ENCODE results near the gene PPP6R2. TPM values are rescaled to one million over a fixed set of nuclear protein-coding genes. Genes with fewer than 3 reads are reported as not detected.

PPP6R2 gene
- total and polyA plus RNA-seq, 2 of the 8 experiments (the other 6 are each of a cell fraction or from before 2014, with no cell fraction given) = 25.0 to 32.2 TPM

- Histone ChIP-seq H3K9ac (replicated peaks in 1 of 4; ENCODE audit: extremely low read depth in 1 of 4, low read depth in 3 of 4, low read length in 3 of 4) (no peak overlapping the region), H2BK5ac (ENCODE audit: low read depth, low read length) (no peak overlapping the region), H4K8ac (ENCODE audit: extremely low read depth, insufficient read depth, low read length) (no peak overlapping the region; the same call in 1 of the 2 replicates), H2BK12ac (ENCODE audit: low read depth, low read length) (0 out of 2 replicates have a peak overlapping the region, but pooled peaks have one; percentile 9), H3K79me1 (ENCODE audit: low read depth, low read length) (no peaks in the 10 kb centered on the region), H3K4me3 (ENCODE audit: extremely low read depth in 1 of 4, insufficient read depth in 2 of 4, low read depth in 3 of 4, low read length in 4 of 4) (no peak overlapping the region), H3K56ac (replicated peaks; ENCODE audit: insufficient read length, low read depth, low read length) (no peak overlapping the region), H2AFZ (ENCODE audit: low read length) (no peak overlapping the region), H2BK120ac (replicated peaks; ENCODE audit: low read depth, low read length) (no peak overlapping the region), H4K91ac (replicated peaks; ENCODE audit: insufficient read length, low read length) (no peak overlapping the region), H2BK15ac (ENCODE audit: low read length) (no peak overlapping the region), H3K14ac (ENCODE audit: insufficient read length) (no peak overlapping the region), H2BK20ac (ENCODE audit: low read length) (no peak overlapping the region), H3K18ac (ENCODE audit: extremely low read depth, low read length) (no peak overlapping the region), H4K5ac (ENCODE audit: insufficient read length, low read depth, low read length) (no peak overlapping the region), H3K4ac (replicated peaks; ENCODE audit: insufficient read length, low read depth, low read length) (no peak overlapping the region), H3K27me3 (replicated peaks in 1 of 4; ENCODE audit: control insufficient read depth in 3 of 4, extremely low read depth in 1 of 4, insufficient read depth in 3 of 4, low read length in 3 of 4) (no peaks in the 10 kb centered on the region), H4K20me1 (replicated peaks in 1 of 2; ENCODE audit: control insufficient read depth in 1 of 2, insufficient read depth in 2 of 2, low read length in 2 of 2) (no peaks in the 10 kb centered on the region), H3K23ac (ENCODE audit: insufficient read length) (no peak overlapping the region), H3K4me1 (replicated peaks in 1 of 4; ENCODE audit: control insufficient read depth in 3 of 4, insufficient read depth in 4 of 4, low read length in 3 of 4) (peaks cover 0 to 10% (median 4%) of the 10 kb centered on the region in 4 experiments; a peak in 3 of 7 replicates), H3K23me2 (ENCODE audit: low read depth, low read length) (no peaks in the 10 kb centered on the region; the same call in 1 of the 2 replicates), H3K4me2 (ENCODE audit: insufficient read depth in 1 of 2, low read depth in 2 of 2, low read length in 2 of 2) (no peak overlapping the region), H3K27ac (ENCODE audit: low read depth, low read length) (no peak overlapping the region), H3K79me2 (ENCODE audit: control insufficient read depth in 1 of 2, insufficient read depth in 2 of 2, low read length in 2 of 2) (no peaks in the 10 kb centered on the region), H3K36me3 (ENCODE audit: control insufficient read depth in 2 of 4, insufficient read depth in 4 of 4, low read length in 3 of 4) (no peaks in the 10 kb centered on the region), H2AK5ac (ENCODE audit: low read depth, low read length) (0 out of 2 replicates have a peak overlapping the region, but pooled peaks have one; percentile 39), H3K9me3 (ENCODE audit: insufficient read depth in 2 of 2, low read depth in 1 of 2, low read length in 1 of 2) (no peaks in the 10 kb centered on the region)
- ChIA-PET CTCF (ENCODE audit: partially characterized antibody) (interaction anchor here (1.5 to 1.7 kb wide), 2 partner anchors 10 to 66 kb away, joined by 4 to 6 read pairs; no protein-coding TSS in a partner anchor), POLR2A (ENCODE audit: partially characterized antibody) (interaction anchor here (0.8 kb wide), 1 partner anchor 63 kb away, joined by 3 read pairs; no protein-coding TSS in a partner anchor)
- 87% methylated on average over 19 of the region's 21 CpGs; no CpG with 5 or more reads in 1 of the 2 experiments for WGBS, 2 experiments (ENCODE audit: extremely low coverage in 1 of 2, insufficient coverage in 1 of 2, insufficient read length in 1 of 2, insufficient replicate concordance in 2 of 2, low coverage in 1 of 2, low lambda C conversion rate in 2 of 2, missing lambda C conversion rate in 1 of 2)
- FAIRE-seq (no peak), DNase-seq (ENCODE audit: low read depth in 1 of 2, low spot score in 2 of 2) (no peak)
- no peak for TF ChIP-seq TCF12 (IDR thresholded peaks at IDR 0.05; ENCODE audit: low read depth, low read length)
- TF ChIP-seq SP1 (IDR thresholded peaks at IDR 0.05; ENCODE audit: low read depth, low read length) = no peak
- no peak for TF ChIP-seq HDAC2 (IDR thresholded peaks at IDR 0.05; ENCODE audit: borderline replicate concordance in 1 of 2, low read depth in 2 of 2, low read length in 2 of 2)
- no peak for TF ChIP-seq ATF3 (IDR thresholded peaks at IDR 0.05; ENCODE audit: insufficient read depth, low read depth, low read length)
- no peak for TF ChIP-seq SIRT6 (IDR thresholded peaks at IDR 0.05; ENCODE audit: low read length)
- no peak for TF ChIP-seq BCL11A (IDR thresholded peaks at IDR 0.05; ENCODE audit: low read depth in 2 of 2, low read length in 2 of 2)
- no peak for TF ChIP-seq RAD21 (IDR thresholded peaks at IDR 0.05 in 1 of 2, conservative IDR thresholded peaks at IDR 0.05 in 1 of 2; ENCODE audit: low read depth in 2 of 2, low read length in 2 of 2)
- TF ChIP-seq CHD2 (IDR thresholded peaks at IDR 0.05; ENCODE audit: low read length) = no peak
- TF ChIP-seq CBX5 (IDR thresholded peaks at IDR 0.05; ENCODE audit: low read depth, low read length) = no peak
- TF ChIP-seq TAF1 (IDR thresholded peaks at IDR 0.05; ENCODE audit: low read depth, low read length) = no peak
- TF ChIP-seq CTBP2 (IDR thresholded peaks at IDR 0.05; ENCODE audit: borderline replicate concordance, insufficient read depth, insufficient read length, low read length) = no peak
- TF ChIP-seq MAFK (IDR thresholded peaks at IDR 0.05; ENCODE audit: low read depth, low read length) = no peak
Measured at GRCh38 chr22:50318698-50319411, 24.3 kb upstream of the PPP6R2 start.
